Liver (tissue), 3 donors: ENCODE measurements around the gene SMARCB1.

Experiments
- FOXA1 ChIP-seq: IDR thresholded peaks from 2 replicates; pipeline ENCODE4 v1.6.1; 2016; ENCODE audit warnings: antibody characterized with exemption
- GABPA ChIP-seq, 2 donors: IDR thresholded peaks in 1 of 2; conservative IDR thresholded peaks in 1 of 2; 2 replicates each; pipeline ENCODE4 v1.6.1; 2016; ENCODE audit warnings: antibody characterized with exemption in 2 of 2, mild to moderate bottlenecking in 1 of 2, moderate library complexity in 1 of 2
- HNF4A ChIP-seq, 2 donors: conservative IDR thresholded peaks; 2 replicates each; pipeline ENCODE4 v1.6.1; 2016; ENCODE audit warnings: antibody characterized with exemption in 2 of 2, mild to moderate bottlenecking in 2 of 2
- RAD21 ChIP-seq, 2 donors: IDR thresholded peaks; 2 replicates each; pipeline ENCODE4 v1.6.1; 2016; ENCODE audit warnings: antibody characterized with exemption in 2 of 2, mild to moderate bottlenecking in 2 of 2
- SP1 ChIP-seq: IDR thresholded peaks from 2 replicates; pipeline ENCODE4 v1.6.1; 2018; ENCODE audit warnings: antibody characterized with exemption, mild to moderate bottlenecking
- TAF1 ChIP-seq: conservative IDR thresholded peaks from 2 replicates; pipeline ENCODE4 v1.6.1; 2016; ENCODE audit warnings: antibody characterized with exemption, mild to moderate bottlenecking
- TF ChIP-seq, protein P1 (sequence below): IDR thresholded peaks from 2 replicates; pipeline ENCODE4 v1.6.1; 2016; ENCODE audit warnings: antibody characterized with exemption, mild to moderate bottlenecking
- TF ChIP-seq, protein P2 (sequence below): fragments of 150-350 bp; IDR thresholded peaks from 2 replicates; pipeline ENCODE4 v1.5.1; 2017; ENCODE audit warnings: improper control_type of control experiment, low read depth, low read length; ENCODE audit not compliant: missing input control
- TF ChIP-seq, protein P3 (sequence below): IDR thresholded peaks from 2 replicates; pipeline ENCODE4 v1.6.1; 2016; ENCODE audit warnings: antibody characterized with exemption
- TF ChIP-seq, protein P4 (sequence below): IDR thresholded peaks from 2 replicates; pipeline ENCODE4 v1.6.1; 2016; ENCODE audit warnings: antibody characterized with exemption
- TF ChIP-seq, protein P5 (sequence below): IDR thresholded peaks from 2 replicates; pipeline ENCODE4 v1.6.1; 2016; ENCODE audit warnings: antibody characterized with exemption
- donor health status: healthy.
- donor health status: healthy.

DNA sequence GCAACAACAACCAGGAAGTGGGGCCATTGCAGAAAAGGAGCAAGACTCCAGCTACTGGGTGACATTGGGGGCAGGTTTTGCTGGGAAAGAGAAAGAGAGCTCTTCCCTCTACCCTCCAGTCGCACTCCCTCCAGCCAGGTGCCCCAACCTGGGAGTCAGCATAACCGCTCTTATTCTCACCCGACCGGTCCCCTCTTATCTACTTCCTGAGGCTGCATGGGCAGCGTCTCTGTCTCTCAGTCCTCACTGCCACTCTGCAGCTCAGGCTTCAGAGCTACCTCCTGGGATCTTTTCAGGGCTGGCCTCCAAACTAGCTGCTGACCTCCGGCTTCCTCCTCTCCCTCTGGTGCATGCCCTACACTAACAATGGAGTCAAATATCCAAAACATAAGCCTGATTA lies 41.0 kb upstream of the SMARCB1 start:
- TF ChIP-seq, protein P1, sequence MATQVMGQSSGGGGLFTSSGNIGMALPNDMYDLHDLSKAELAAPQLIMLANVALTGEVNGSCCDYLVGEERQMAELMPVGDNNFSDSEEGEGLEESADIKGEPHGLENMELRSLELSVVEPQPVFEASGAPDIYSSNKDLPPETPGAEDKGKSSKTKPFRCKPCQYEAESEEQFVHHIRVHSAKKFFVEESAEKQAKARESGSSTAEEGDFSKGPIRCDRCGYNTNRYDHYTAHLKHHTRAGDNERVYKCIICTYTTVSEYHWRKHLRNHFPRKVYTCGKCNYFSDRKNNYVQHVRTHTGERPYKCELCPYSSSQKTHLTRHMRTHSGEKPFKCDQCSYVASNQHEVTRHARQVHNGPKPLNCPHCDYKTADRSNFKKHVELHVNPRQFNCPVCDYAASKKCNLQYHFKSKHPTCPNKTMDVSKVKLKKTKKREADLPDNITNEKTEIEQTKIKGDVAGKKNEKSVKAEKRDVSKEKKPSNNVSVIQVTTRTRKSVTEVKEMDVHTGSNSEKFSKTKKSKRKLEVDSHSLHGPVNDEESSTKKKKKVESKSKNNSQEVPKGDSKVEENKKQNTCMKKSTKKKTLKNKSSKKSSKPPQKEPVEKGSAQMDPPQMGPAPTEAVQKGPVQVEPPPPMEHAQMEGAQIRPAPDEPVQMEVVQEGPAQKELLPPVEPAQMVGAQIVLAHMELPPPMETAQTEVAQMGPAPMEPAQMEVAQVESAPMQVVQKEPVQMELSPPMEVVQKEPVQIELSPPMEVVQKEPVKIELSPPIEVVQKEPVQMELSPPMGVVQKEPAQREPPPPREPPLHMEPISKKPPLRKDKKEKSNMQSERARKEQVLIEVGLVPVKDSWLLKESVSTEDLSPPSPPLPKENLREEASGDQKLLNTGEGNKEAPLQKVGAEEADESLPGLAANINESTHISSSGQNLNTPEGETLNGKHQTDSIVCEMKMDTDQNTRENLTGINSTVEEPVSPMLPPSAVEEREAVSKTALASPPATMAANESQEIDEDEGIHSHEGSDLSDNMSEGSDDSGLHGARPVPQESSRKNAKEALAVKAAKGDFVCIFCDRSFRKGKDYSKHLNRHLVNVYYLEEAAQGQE, result no peak
- TF ChIP-seq, protein P2, sequence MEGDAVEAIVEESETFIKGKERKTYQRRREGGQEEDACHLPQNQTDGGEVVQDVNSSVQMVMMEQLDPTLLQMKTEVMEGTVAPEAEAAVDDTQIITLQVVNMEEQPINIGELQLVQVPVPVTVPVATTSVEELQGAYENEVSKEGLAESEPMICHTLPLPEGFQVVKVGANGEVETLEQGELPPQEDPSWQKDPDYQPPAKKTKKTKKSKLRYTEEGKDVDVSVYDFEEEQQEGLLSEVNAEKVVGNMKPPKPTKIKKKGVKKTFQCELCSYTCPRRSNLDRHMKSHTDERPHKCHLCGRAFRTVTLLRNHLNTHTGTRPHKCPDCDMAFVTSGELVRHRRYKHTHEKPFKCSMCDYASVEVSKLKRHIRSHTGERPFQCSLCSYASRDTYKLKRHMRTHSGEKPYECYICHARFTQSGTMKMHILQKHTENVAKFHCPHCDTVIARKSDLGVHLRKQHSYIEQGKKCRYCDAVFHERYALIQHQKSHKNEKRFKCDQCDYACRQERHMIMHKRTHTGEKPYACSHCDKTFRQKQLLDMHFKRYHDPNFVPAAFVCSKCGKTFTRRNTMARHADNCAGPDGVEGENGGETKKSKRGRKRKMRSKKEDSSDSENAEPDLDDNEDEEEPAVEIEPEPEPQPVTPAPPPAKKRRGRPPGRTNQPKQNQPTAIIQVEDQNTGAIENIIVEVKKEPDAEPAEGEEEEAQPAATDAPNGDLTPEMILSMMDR, result no peak
- TF ChIP-seq RAD21 (IDR thresholded peaks at IDR 0.05), result no peak
- TF ChIP-seq, protein P3, sequence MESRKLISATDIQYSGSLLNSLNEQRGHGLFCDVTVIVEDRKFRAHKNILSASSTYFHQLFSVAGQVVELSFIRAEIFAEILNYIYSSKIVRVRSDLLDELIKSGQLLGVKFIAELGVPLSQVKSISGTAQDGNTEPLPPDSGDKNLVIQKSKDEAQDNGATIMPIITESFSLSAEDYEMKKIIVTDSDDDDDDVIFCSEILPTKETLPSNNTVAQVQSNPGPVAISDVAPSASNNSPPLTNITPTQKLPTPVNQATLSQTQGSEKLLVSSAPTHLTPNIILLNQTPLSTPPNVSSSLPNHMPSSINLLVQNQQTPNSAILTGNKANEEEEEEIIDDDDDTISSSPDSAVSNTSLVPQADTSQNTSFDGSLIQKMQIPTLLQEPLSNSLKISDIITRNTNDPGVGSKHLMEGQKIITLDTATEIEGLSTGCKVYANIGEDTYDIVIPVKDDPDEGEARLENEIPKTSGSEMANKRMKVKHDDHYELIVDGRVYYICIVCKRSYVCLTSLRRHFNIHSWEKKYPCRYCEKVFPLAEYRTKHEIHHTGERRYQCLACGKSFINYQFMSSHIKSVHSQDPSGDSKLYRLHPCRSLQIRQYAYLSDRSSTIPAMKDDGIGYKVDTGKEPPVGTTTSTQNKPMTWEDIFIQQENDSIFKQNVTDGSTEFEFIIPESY, result no peak
- TF ChIP-seq SP1, result no peak
- TF ChIP-seq, protein P4, sequence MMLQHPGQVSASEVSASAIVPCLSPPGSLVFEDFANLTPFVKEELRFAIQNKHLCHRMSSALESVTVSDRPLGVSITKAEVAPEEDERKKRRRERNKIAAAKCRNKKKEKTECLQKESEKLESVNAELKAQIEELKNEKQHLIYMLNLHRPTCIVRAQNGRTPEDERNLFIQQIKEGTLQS, result no peak
- TF ChIP-seq TAF1, result no peak
- no peak for TF ChIP-seq GABPA (IDR thresholded peaks at IDR 0.05 in 1 of 2, conservative IDR thresholded peaks at IDR 0.05 in 1 of 2)
- no peak for TF ChIP-seq HNF4A (conservative IDR thresholded peaks at IDR 0.05)
- no peak for TF ChIP-seq FOXA1
- TF ChIP-seq, protein P5, sequence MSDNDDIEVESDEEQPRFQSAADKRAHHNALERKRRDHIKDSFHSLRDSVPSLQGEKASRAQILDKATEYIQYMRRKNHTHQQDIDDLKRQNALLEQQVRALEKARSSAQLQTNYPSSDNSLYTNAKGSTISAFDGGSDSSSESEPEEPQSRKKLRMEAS, result no peak
